Measurements from ENCODE around the gene DCP1A.
"Not testable (repeated sequence)": the region's sequence is repeated elsewhere in the genome, so short reads cannot be mapped to it uniquely, and the experiment has no call there.

Gene DCP1A

DNA sequence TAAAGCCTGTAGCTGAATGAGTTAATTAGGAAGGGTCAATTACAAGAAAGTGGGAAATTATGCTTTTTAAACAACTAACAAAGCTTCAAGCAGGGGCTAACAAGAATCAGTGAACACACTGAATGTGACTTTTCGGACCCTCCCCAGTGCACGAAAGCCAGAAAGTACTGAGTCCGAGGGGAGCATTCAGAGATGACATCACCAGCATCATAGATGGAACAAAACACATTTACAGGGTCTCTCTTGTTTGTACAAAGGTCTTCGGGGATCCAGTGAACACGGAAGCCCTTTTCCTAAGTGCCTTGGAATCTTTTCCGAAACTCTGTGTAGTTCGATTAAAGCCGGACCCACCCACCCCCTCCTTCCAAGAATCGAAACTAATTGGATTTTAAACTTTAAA, 829 bp downstream of the DCP1A start:
- peak overlapping the region; percentile 82 for H3K27ac ChIP-seq
- TF ChIP-seq, protein P1, sequence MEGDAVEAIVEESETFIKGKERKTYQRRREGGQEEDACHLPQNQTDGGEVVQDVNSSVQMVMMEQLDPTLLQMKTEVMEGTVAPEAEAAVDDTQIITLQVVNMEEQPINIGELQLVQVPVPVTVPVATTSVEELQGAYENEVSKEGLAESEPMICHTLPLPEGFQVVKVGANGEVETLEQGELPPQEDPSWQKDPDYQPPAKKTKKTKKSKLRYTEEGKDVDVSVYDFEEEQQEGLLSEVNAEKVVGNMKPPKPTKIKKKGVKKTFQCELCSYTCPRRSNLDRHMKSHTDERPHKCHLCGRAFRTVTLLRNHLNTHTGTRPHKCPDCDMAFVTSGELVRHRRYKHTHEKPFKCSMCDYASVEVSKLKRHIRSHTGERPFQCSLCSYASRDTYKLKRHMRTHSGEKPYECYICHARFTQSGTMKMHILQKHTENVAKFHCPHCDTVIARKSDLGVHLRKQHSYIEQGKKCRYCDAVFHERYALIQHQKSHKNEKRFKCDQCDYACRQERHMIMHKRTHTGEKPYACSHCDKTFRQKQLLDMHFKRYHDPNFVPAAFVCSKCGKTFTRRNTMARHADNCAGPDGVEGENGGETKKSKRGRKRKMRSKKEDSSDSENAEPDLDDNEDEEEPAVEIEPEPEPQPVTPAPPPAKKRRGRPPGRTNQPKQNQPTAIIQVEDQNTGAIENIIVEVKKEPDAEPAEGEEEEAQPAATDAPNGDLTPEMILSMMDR (conservative IDR thresholded peaks at IDR 0.05): no peak
- no peak for TF ChIP-seq ZFX (IDR thresholded peaks at IDR 0.05)

DNA sequence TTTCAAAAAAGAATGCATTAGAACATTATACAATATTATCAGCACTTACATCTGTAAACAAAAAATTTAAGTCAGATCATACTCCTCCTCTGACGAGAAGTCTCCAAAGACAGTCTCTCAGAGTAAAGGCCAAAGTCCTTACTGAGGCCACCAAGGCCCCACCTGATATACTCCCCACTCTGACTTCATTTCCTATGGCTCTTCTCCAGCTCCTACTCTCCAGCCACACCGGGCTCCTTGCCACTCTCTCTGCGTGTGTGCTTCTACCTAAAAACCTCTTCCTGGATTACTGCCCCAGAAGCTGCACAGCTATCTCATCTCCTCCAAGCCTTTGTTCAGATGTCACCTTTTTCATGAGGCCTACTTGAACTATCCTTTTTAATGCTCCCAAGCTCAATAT, 5.0 kb downstream of the DCP1A start:
- TF ChIP-seq, protein P1 (conservative IDR thresholded peaks at IDR 0.05): no peak
- no peak for TF ChIP-seq ZFX (IDR thresholded peaks at IDR 0.05)
- H3K27ac ChIP-seq: no peak overlapping the region

DNA sequence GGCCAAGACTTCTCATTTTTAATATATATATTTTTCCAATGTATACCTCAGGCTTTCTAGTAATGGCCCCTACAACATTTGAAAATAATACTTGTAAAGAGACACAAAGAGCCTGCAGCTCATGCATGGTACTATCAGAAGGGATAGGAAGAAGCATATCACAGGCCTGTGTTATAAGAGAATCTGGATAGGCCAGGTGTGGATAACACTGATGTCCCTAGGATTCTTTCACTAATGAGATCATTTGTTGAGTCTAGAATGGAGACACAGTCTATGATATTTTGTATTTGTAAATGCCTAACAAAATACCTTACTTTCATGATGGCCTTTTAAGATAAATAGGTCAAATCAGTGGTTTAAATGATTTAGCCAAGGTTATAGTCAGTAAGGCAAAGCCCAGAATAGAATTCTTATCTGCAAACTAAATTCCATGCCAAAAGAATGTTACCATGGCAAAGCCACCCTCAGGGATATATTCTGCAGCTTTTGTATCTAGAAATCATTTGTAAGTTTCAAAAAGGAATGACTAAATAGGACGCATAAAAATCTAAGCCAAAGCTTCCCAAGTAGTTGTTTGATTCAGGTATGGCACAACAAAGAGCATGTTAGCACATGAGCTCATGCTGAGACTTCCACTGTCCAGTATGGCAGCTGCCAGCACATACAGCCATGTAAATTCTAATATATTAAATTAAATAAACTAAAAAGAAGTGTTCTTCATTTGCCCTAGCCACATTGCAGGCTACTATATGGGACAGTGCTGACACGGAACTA, 10.0 kb downstream of the DCP1A start:
- TF ChIP-seq, protein P1 (conservative IDR thresholded peaks at IDR 0.05): no peak
- TF ChIP-seq ZFX (IDR thresholded peaks at IDR 0.05): no peak

DNA sequence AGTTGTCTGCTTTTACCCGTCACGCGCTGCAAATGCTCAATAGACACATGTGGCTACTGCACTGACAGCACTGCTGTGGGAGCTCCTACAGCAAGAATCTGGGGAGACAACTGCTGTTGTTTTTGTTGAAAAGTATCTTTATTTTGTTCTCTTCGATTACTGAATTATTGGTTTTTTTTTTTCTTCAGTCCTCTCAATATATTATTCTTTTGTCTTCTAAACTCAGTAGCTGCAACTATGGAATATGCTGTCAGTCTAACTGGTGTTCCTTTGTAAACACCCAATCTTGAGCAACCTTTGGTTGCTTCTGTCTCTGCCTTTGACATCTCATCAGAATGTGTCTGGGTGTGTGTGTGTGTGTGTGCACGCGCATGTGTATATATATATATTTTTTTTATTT, 12.6 kb downstream of the DCP1A start:
- TF ChIP-seq, protein P1 (conservative IDR thresholded peaks at IDR 0.05): no peak
- no peak for TF ChIP-seq ZFX (IDR thresholded peaks at IDR 0.05)
- no peak overlapping the region for H3K27ac ChIP-seq

More for the DNA sequence above, 10.0 kb downstream of the DCP1A start:
- no peak overlapping the region for H3K27ac ChIP-seq

DNA sequence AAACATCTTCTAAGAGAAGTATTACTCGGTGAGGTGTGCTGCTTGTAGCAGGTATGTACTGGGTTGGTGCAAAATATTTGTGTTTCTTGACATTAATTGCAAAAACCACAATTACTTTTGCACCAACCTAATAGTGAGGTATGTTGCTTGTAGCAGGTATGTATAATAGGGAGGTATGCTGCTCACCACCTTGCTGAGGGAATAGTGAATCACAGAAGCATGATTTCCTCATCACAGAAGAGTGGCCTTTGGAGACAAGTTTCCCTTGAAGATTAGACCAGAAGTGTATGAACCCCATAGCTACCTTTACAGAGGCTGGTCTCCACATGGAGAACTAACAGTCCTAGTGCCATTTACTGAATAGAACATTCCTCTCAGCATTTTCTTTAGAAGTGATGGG, 15.5 kb downstream of the DCP1A start:
- TF ChIP-seq, protein P1 (conservative IDR thresholded peaks at IDR 0.05): no peak
- no peak for TF ChIP-seq ZFX (IDR thresholded peaks at IDR 0.05)
- no peak overlapping the region for H3K27ac ChIP-seq

DNA sequence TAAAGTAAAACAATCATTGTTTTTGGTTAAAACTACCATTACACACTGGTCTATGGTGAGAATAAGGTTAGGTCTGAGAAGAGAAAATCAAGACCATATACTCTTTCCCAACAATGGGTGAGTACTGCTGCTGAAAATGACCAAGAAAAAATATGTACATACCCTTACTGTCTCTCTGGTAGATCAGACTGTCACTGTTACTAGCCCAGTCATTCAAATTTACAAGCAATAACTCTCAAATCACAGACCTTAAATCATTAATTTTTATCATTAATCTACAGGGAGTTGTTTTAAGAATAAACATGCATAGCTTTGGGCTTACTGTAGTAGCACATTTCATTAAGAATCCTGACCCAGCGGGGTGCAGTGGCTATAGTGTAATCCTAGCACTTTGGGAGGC, 17.4 kb downstream of the DCP1A start:
- no peak overlapping the region for H3K27ac ChIP-seq
- TF ChIP-seq, protein P1 (conservative IDR thresholded peaks at IDR 0.05): no peak
- no peak for TF ChIP-seq ZFX (IDR thresholded peaks at IDR 0.05)

DNA sequence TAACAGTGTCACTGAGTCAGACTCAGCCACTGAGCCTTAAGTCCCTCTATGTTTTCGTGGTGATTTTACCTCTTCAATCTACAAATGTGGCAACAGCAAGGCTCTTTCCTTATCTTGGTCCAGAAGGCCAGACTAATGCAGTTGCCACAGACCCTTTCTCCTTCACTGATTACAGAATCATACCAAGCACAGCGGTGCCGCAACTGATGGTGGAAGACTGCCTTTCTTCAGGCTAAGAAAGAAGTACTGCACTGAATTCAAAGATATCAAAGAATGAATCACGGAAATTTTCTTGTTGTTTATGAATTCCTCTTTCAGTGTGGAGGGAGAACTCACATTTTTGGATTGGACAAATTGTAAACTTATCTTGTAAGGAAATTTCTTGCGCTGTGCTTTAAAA, 18.6 kb downstream of the DCP1A start:
- no peak overlapping the region for H3K27ac ChIP-seq
- TF ChIP-seq, protein P1 (conservative IDR thresholded peaks at IDR 0.05): no peak
- TF ChIP-seq ZFX (IDR thresholded peaks at IDR 0.05): no peak

DNA sequence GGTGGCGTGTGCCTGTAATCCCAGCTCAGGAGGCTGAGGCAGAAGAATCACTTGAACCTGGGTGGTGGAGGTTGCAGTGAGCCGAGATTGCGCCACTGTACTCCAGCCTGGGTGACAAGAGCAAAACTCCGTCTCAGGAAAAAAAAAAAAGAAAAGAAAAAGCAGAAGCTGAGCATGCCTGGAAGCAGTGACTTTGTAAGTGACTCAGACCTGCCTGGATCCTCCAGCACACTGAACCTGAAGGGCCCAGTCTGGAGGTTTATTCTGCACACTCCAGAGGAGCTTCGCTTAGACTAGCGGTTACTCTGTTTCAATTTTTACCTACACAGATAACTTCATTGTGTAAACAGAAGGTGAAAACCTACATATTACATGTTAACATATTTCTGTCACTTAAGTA, 19.4 kb downstream of the DCP1A start:
- not testable (repeated sequence) for H3K27ac ChIP-seq
